HepG2 (cell line): Measurements from ENCODE around the gene MORC1. TPM values are rescaled to one million over a fixed set of nuclear protein-coding genes. Genes with fewer than 3 reads are reported as not detected.

Source experiments
- ATAC-seq: fragments of 200-7000 bp; cut with Tn5 transposase; 3 replicates; pipeline ENCODE4 v1.9.1; 2020; ENCODE audit warnings: mild to moderate bottlenecking, moderate library complexity
- BruUV-seq: library from RNA; stranded (reverse); fragments of 400-500 nt; replicated peaks from 2 replicates; lab custom pipeline; 2021; lab: Mats Ljungman, UMichigan
- CTCF ChIA-PET: fragments of 300-600 bp; formaldehyde crosslinking; extraction: SDS; loops from one replicate; lab custom pipeline; 2021; ENCODE audit warnings: low total read pairs, inconsistent platforms, low intra/inter-chr PET ratio; lab: Yijun Ruan, JAX
- POLR2A ChIA-PET: fragments of 350-600 bp; sonication (Branson Sonifier 250); formaldehyde crosslinking; loops from one replicate; lab custom pipeline; 2020; ENCODE audit warnings: antibody characterized with exemption, inconsistent platforms; lab: Yijun Ruan, JAX
- DNase-seq: peaks from one replicate; pipeline ENCODE4 v3.0.0-alpha.2; 2015; ENCODE audit warnings: low spot score
- FAIRE-seq: peaks from 3 replicates; lab custom pipeline; 2011; peaks lifted over from hg19 to GRCh38; lab: Jason Lieb, UNC
- H2AFZ ChIP-seq: one replicate; pipeline ENCODE4 v1.6.1; 2011; ENCODE audit warnings: low read length, inconsistent platforms
- H3K27ac ChIP-seq: fragments of 300-600 bp; 3 replicates; pipeline ENCODE4 v1.8.0; 2011; ENCODE audit warnings: mixed run types, mild to moderate bottlenecking, mixed read lengths, low read length, inconsistent platforms; ENCODE audit not compliant: insufficient read depth; ENCODE audit errors: extremely low read length
- H3K27me3 ChIP-seq, 2 experiments: fragments of 200-600 bp in 1 of 2; 2 replicates in 1 of 2; 3 replicates in 1 of 2; pipeline versions ENCODE4 v1.6.0 to v1.8.0; 2011; ENCODE audit warnings: low read length in 2 of 2, mild to moderate bottlenecking in 2 of 2, moderate library complexity in 2 of 2, inconsistent platforms in 1 of 2; ENCODE audit not compliant: insufficient read depth in 2 of 2, control insufficient read depth in 1 of 2
- H3K36me3 ChIP-seq, 2 experiments: fragments of 200-600 bp in 1 of 2; replicated peaks in 1 of 2; 2 replicates in 1 of 2; 3 replicates in 1 of 2; pipeline versions ENCODE4 v1.5.1 to v1.8.0; 2011; ENCODE audit warnings: low read length in 2 of 2, inconsistent platforms in 1 of 2; ENCODE audit not compliant: insufficient read depth in 2 of 2, control insufficient read depth in 1 of 2
- H3K4me1 ChIP-seq: 2 replicates; pipeline ENCODE4 v1.5.1; 2012; ENCODE audit warnings: low read length, inconsistent platforms; ENCODE audit not compliant: insufficient read depth
- H3K4me2 ChIP-seq: 2 replicates; pipeline ENCODE4 v1.6.0; 2011; ENCODE audit warnings: low read depth, low read length, inconsistent platforms
- H3K4me3 ChIP-seq, 3 experiments: fragments of 200-600 bp in 1 of 3; sonication (generic), shearing (Covaris generic) in 1 of 3; replicated peaks in 1 of 3; 2 replicates each; pipeline ENCODE4 v1.5.1; 2011 to 2016; ENCODE audit warnings: low read length in 3 of 3, inconsistent platforms in 2 of 3, low read depth in 2 of 3, mild to moderate bottlenecking in 2 of 3, control low read depth in 1 of 3, mixed read lengths in 1 of 3; ENCODE audit not compliant: insufficient read depth in 1 of 3
- H3K79me2 ChIP-seq: one replicate; pipeline ENCODE4 v1.6.1; 2011; ENCODE audit warnings: low read length, inconsistent platforms; ENCODE audit not compliant: insufficient read depth
- H3K9ac ChIP-seq: 2 replicates; pipeline ENCODE4 v1.6.0; 2011; ENCODE audit warnings: mild to moderate bottlenecking, low read depth, low read length, inconsistent platforms; ENCODE audit not compliant: insufficient read depth
- H3K9me3 ChIP-seq: 2 replicates; pipeline ENCODE4 v1.5.1; 2012; ENCODE audit warnings: mild to moderate bottlenecking, low read length
- H4K20me1 ChIP-seq: 2 replicates; pipeline ENCODE4 v1.6.0; 2011; ENCODE audit warnings: inconsistent platforms, mild to moderate bottlenecking, low read length, moderate library complexity; ENCODE audit not compliant: insufficient read depth
- MAFF ChIP-seq: IDR thresholded peaks from 2 replicates; pipeline ENCODE4 v1.6.1; 2011; ENCODE audit warnings: low read depth, low read length, improper control_type of control experiment
- MAFK ChIP-seq, 2 experiments: IDR thresholded peaks in 1 of 2; conservative IDR thresholded peaks in 1 of 2; 2 replicates each; pipeline ENCODE4 v1.6.1; 2011; ENCODE audit warnings: improper control_type of control experiment in 2 of 2, low read length in 2 of 2
- MTA1 ChIP-seq: sonication (generic); formaldehyde crosslinking; IDR thresholded peaks from 2 replicates; pipeline ENCODE4 v1.4.0; 2020; ENCODE audit warnings: missing genetic modification reagents, mild to moderate bottlenecking, borderline replicate concordance
- REXO4 ChIP-seq: sonication (generic); formaldehyde crosslinking; IDR thresholded peaks from 2 replicates; pipeline ENCODE4 v1.8.0; 2022; ENCODE audit warnings: missing genetic modification reagents, mild to moderate bottlenecking, borderline replicate concordance
- SAFB2 ChIP-seq: sonication (generic); formaldehyde crosslinking; IDR thresholded peaks from 2 replicates; pipeline ENCODE4 v1.5.1; 2020; ENCODE audit warnings: missing genetic modification reagents, low read depth, mild to moderate bottlenecking, borderline replicate concordance
- TP53 ChIP-seq: sonication (generic); formaldehyde crosslinking; conservative IDR thresholded peaks from 2 replicates; pipeline ENCODE4 v1.4.0; 2020; ENCODE audit warnings: missing genetic modification reagents
- ZNF232 ChIP-seq: sonication (generic); formaldehyde crosslinking; IDR thresholded peaks from 2 replicates; pipeline ENCODE4 v1.4.0; 2020; ENCODE audit warnings: missing genetic modification reagents, borderline replicate concordance
- ZNF33A ChIP-seq: sonication (generic); formaldehyde crosslinking; IDR thresholded peaks from 2 replicates; pipeline ENCODE4 v1.5.1; 2020; ENCODE audit warnings: missing genetic modification reagents, mild to moderate bottlenecking, moderate library complexity, borderline replicate concordance
- ZNF670 ChIP-seq: sonication (generic); formaldehyde crosslinking; IDR thresholded peaks from 2 replicates; pipeline ENCODE4 v1.8.0; 2022; ENCODE audit warnings: mild to moderate bottlenecking, missing genetic modification reagents, borderline replicate concordance
- ZSCAN20 ChIP-seq: sonication (generic); formaldehyde crosslinking; IDR thresholded peaks from 2 replicates; pipeline ENCODE4 v1.4.0; 2020; ENCODE audit warnings: missing genetic modification reagents, mild to moderate bottlenecking, borderline replicate concordance
- WGBS: methylation state at CpG from one replicate; pipeline ENCODE4 v1.1.6; 2017; ENCODE audit warnings: low lambda C conversion rate; 5-methylcytosine and 5-hydroxymethylcytosine counted together
- in situ Hi-C: cut with HindIII; loops from 2 replicates; pipeline ENCODE4 v1.10.0; 2017; ENCODE audit warnings: low pct_unique_long_range_greater_than_20kb; ENCODE audit not compliant: extremely low pct_ligation_motif_present
- intact Hi-C: fragments of 100-400 bp; cut with micrococcal nuclease; formaldehyde crosslinking; loops from one replicate; pipeline ENCODE4 v1.10.0; 2022; ENCODE audit not compliant: unreplicated experiment
- polyA plus RNA-seq, 8 experiments: library from polyadenylated mRNA; depleted of rRNA in 3 of 8; stranded (reverse) in 7 of 8; unstranded in 1 of 8; fragments of >200 nt; fragmentation: Illumina TruSeq in 4 of 8; extraction: Trizol in 4 of 8; gene quantifications; 2 replicates each; pipeline versions ENCODE4 v1.2.1 to v1.2.3, GENCODE V29; 2011 to 2016; ENCODE audit warnings: low read depth in 4 of 8, missing spikeins in 1 of 8, mixed read lengths in 1 of 8; ENCODE audit not compliant: insufficient read depth in 1 of 8
- total RNA-seq, 5 experiments: library from RNA; depleted of rRNA; stranded (reverse); fragments of >200 nt; fragmentation: Illumina TruSeq; extraction: Trizol; gene quantifications; 2 replicates each; pipeline ENCODE4 v1.2.3, GENCODE V29; 2016; ENCODE audit warnings: low read depth in 1 of 5
- TF ChIP-seq, protein P1 (sequence below): sonication (generic); formaldehyde crosslinking; conservative IDR thresholded peaks from 2 replicates; pipeline ENCODE4 v1.4.0; 2020; ENCODE audit warnings: mild to moderate bottlenecking, missing genetic modification reagents, moderate library complexity
- TF ChIP-seq, protein P2 (sequence below): sonication (generic); formaldehyde crosslinking; IDR thresholded peaks from 2 replicates; pipeline ENCODE4 v1.8.1; 2022; ENCODE audit warnings: low read depth, mild to moderate bottlenecking, missing genetic modification reagents

The MORC1 gene
- total and polyA plus RNA-seq, 2 of the 13 experiments (the other 11 are each of a cell fraction or from before 2014, with no cell fraction given): not detected

DNA sequence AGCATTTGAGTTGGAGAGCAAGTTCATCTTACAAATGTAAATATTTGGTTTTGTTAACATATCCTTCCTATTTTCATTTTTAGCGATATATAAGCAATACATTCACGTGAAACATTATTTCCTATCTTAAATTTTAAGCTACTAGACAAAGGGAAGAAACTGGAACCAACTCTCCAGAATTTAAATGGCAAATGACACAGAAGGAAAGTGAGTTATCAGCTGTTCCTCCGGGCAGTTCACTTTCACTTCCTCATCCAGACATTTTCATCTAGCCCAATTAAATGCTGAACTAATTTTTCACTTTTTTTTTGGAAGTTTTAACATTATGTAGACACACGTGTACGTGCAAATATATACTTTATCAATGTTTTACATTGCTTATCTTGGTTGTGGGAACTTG, 58.7 kb downstream of the MORC1 start (continued):
- TF ChIP-seq, protein P1, sequence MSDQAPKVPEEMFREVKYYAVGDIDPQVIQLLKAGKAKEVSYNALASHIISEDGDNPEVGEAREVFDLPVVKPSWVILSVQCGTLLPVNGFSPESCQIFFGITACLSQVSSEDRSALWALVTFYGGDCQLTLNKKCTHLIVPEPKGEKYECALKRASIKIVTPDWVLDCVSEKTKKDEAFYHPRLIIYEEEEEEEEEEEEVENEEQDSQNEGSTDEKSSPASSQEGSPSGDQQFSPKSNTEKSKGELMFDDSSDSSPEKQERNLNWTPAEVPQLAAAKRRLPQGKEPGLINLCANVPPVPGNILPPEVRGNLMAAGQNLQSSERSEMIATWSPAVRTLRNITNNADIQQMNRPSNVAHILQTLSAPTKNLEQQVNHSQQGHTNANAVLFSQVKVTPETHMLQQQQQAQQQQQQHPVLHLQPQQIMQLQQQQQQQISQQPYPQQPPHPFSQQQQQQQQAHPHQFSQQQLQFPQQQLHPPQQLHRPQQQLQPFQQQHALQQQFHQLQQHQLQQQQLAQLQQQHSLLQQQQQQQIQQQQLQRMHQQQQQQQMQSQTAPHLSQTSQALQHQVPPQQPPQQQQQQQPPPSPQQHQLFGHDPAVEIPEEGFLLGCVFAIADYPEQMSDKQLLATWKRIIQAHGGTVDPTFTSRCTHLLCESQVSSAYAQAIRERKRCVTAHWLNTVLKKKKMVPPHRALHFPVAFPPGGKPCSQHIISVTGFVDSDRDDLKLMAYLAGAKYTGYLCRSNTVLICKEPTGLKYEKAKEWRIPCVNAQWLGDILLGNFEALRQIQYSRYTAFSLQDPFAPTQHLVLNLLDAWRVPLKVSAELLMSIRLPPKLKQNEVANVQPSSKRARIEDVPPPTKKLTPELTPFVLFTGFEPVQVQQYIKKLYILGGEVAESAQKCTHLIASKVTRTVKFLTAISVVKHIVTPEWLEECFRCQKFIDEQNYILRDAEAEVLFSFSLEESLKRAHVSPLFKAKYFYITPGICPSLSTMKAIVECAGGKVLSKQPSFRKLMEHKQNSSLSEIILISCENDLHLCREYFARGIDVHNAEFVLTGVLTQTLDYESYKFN: no peak
- TF ChIP-seq SAFB2 (no peak), ZSCAN20 (CRISPR knock-in tag) (no peak), ZNF670 (CRISPR knock-in tag) (no peak), ZNF33A (CRISPR knock-in tag) (no peak), MTA1 (CRISPR knock-in tag) (no peak), REXO4 (CRISPR knock-in tag) (no peak), TP53 (CRISPR knock-in tag) (no peak)

DNA sequence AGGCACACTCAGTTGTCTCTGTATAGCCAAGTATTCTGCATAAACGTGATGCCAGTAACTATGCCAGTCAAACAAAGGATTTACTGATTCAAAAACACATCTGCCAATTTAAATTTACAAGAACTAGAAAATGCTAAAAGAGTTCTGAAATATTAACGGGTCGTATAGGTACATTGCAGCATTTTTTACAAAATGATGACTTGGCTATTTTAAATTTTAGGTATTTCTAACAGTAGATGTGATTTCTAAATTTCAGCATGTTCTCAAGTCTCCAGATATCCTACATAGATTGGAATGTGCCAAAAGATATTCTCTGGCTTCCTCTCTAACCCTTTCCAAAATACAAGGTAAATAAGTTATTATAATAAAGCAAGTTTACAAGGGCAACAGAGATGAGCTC, 60.3 kb downstream of the MORC1 start:
- TF ChIP-seq MAFF (peak; percentile 95), ZNF232 (CRISPR knock-in tag) (no peak), MAFK (conservative IDR thresholded peaks at IDR 0.05 in 1 of 2, IDR thresholded peaks at IDR 0.05 in 1 of 2; ENCODE audit: low read length in 2 of 2) (peak; percentile 91 to 96)
- TF ChIP-seq, protein P2, sequence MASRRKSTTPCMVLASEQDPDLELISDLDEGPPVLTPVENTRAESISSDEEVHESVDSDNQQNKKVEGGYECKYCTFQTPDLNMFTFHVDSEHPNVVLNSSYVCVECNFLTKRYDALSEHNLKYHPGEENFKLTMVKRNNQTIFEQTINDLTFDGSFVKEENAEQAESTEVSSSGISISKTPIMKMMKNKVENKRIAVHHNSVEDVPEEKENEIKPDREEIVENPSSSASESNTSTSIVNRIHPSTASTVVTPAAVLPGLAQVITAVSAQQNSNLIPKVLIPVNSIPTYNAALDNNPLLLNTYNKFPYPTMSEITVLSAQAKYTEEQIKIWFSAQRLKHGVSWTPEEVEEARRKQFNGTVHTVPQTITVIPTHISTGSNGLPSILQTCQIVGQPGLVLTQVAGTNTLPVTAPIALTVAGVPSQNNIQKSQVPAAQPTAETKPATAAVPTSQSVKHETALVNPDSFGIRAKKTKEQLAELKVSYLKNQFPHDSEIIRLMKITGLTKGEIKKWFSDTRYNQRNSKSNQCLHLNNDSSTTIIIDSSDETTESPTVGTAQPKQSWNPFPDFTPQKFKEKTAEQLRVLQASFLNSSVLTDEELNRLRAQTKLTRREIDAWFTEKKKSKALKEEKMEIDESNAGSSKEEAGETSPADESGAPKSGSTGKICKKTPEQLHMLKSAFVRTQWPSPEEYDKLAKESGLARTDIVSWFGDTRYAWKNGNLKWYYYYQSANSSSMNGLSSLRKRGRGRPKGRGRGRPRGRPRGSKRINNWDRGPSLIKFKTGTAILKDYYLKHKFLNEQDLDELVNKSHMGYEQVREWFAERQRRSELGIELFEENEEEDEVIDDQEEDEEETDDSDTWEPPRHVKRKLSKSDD: no peak
- H3K4me1 ChIP-seq: no peaks in the 10 kb centered on the region
- H3K4me2 ChIP-seq: no peak overlapping the region
- H3K9me3 ChIP-seq: no peaks in the 10 kb centered on the region
- H3K36me3 ChIP-seq: no peaks in the 10 kb centered on the region
- no peak for DNase-seq
- no peaks in the 10 kb centered on the region for H3K27me3 ChIP-seq
- no TSS peak for BruUV-seq
- no peak overlapping the region for H3K4me3 ChIP-seq
- no peaks in the 10 kb centered on the region for H3K79me2 ChIP-seq
- in situ Hi-C loops: no loop called here
- no peak overlapping the region for H3K27ac ChIP-seq
- FAIRE-seq: no peak
- no peak for ATAC-seq
- H2AFZ ChIP-seq: no peak overlapping the region
- ChIA-PET POLR2A (no interaction called here), CTCF (no interaction called here)
- no peak overlapping the region for H3K9ac ChIP-seq
- WGBS: 41% methylated on average over 3 of the region's 3 CpGs
- H4K20me1 ChIP-seq: no peaks in the 10 kb centered on the region
- intact Hi-C loops: no loop called here
